Stimulated activated naive CD4-positive, alpha-beta T cell treated with Interleukin-2 at 50 U/mL for 16 hours (primary cell): Measurements from ENCODE around the gene TMPRSS11E.
"Not testable (repeated sequence)": the region's sequence is repeated elsewhere in the genome, so short reads cannot be mapped to it uniquely, and the experiment has no call there.

Experiments
- DNase-seq: peaks from one replicate; lab custom pipeline; 2025; lab: John Stamatoyannopoulos, UW

The TMPRSS11E gene

DNA sequence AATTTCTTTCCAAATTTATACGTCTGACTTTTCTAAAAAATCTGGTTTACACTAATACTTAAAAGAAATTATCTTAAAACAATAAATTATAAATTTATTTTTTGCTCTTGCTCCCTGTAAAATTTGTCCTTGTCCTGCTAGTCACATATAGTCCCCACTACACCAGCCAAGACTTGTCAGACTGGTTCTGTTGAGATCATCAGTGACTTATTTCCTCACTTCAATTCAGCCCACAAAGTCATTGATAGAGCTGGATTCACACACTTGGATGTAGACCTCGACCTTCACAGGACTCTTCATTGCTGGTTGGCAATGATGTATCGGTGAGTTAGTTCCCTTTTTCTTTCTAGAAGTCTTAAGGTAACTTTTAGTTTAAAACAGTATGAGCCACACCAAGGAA, at the start of gene TMPRSS11E:
TSS of gene TMPRSS11E (plus strand) at position 263 of the 400 bp plus-strand sequence. CDS start at position 313, 50 bp downstream.
- DNase-seq: no peak

- DNase-seq: no peak
These were observed 48.0 kb upstream of the TMPRSS11E start for GRCh38 chr4:68399306-68399705.

- no peak for DNase-seq
These were observed 46.0 kb upstream of the TMPRSS11E start for GRCh38 chr4:68401231-68401630.

GRCh38 chr4:68404153-68404552, 43.1 kb upstream of the TMPRSS11E start:
- no peak for DNase-seq

GRCh38 chr4:68405718-68406478, 41.4 kb upstream of the TMPRSS11E start:
- DNase-seq: not testable (repeated sequence)

DNA sequence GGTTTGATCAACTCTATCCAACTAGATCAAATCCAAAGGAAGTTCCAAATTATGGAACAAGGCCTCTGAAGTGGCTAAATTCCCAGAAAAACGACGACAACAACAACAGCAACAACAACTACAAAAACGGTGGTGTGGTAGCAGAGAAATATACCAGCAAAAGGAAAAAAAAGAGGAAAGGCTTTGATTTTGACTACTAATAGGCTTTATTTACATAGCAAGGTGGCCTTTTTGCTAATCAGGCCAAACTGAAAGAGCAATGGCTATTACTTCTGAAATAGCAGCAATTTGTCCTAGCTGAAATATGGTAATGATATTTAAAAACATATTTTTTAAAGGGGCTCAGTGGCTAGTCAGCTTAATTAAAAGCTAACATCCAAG, 40.8 kb upstream of the TMPRSS11E start:
- no peak for DNase-seq

DNA sequence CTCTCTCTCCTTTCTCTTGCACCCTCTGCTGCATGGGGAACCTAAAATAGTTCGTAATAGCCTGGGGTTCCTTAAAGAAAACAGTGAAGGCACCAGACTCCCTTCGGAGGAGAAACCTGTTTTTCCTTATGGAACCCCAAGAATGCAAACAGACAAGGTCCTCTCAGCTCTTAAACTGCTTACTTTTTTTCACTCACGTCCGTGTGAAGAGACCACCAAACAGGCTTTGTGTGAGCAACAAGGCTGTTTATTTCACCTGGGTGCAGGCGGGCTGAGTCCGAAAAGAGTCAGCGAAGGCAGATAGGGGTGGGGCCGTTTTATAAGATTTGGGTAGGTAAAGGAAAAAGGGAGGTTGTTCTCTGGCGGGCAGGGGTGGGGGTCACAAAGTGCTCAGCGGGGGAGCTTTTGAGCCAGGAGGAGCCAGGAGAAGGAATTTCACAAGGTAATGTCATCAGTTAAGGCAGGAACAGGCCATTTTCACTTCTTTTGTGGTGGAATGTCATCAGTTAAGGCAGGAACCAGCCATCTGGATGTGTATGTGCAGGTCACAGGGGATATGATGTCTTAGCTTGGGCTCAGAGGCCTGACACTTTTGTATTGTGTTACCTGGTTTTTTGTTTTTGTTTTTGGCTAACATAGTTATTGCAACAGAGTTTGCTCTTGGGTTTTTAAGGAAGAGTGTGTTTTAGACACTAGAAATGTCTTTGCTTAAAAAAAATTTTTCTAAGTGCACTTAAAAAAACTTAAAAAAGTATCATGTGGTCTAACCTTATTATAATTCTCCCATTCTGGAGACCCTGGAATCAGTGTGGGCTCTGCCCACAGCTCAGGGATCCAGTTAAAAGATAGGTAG, 40.0 kb upstream of the TMPRSS11E start:
- DNase-seq: not testable (repeated sequence)

- no peak for DNase-seq
These were observed 39.4 kb upstream of the TMPRSS11E start for GRCh38 chr4:68407868-68408190.

DNA sequence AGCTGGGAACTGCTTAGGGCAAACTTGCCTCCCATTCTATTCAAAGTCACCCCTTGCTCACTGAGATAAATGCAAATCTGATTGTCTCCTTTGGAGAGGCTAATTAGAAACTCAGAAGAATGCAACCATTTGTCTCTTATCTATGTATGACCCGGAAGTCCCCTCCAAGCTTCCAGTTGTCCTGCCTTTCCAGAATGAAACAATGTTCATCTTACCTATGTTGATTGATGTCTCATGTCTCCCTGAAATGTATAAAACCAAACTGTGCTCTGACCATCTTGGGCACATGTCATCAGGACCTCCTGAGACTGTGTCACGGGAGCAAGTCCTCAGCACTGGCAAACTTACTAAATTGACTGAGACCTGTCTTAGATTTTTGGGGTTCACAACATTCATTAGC, 37.1 kb upstream of the TMPRSS11E start:
- no peak for DNase-seq

DNA sequence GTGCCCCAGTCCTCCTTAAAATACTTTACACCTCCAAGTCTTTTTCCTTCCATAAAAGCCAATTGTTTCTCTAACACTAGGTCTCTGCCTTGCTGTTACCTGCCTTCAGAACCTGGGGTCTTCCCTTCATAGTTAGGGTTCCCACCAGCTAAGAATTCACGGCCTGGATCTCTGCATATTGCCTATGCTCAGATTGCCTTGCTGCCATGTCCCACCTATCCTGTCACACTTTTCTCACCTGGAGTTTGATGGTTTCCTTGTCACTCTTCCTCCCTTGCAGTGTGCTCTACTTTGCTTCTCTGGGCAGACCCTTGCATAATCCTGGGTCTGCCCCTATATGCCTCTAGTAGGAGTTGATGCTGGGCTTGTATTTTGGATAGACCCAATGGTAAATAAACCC, 36.6 kb upstream of the TMPRSS11E start:
- DNase-seq: no peak

GRCh38 chr4:68412031-68412430, 35.2 kb upstream of the TMPRSS11E start:
- DNase-seq: not testable (repeated sequence)

GRCh38 chr4:68416591-68416990, 30.7 kb upstream of the TMPRSS11E start:
- no peak for DNase-seq

- no peak for DNase-seq
These were observed 20.7 kb upstream of the TMPRSS11E start for GRCh38 chr4:68426516-68426915.

- DNase-seq: no peak
These were observed 16.9 kb upstream of the TMPRSS11E start for GRCh38 chr4:68430337-68430736.

GRCh38 chr4:68432320-68432719, 14.9 kb upstream of the TMPRSS11E start:
- no peak for DNase-seq

- no peak for DNase-seq
These were observed 13.7 kb upstream of the TMPRSS11E start for GRCh38 chr4:68433582-68433981.

DNA sequence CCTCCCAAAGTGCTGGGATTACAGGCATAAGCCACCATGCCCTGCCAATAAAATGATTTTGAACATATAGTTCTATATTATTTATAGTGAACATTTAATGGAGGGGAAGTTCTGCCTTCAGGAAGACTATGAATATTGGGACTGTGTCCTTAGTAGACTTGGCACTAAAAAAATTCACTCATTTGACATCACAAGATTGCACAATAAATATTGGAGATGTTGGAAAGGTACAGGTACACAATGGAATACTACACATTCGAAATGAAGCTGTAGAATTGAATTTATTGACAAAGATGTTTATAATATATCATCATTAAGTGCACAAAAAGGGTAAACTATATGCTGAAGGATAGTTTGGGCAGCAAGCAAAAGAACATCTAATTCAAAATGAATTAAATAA, 13.0 kb upstream of the TMPRSS11E start:
- no peak for DNase-seq

DNA sequence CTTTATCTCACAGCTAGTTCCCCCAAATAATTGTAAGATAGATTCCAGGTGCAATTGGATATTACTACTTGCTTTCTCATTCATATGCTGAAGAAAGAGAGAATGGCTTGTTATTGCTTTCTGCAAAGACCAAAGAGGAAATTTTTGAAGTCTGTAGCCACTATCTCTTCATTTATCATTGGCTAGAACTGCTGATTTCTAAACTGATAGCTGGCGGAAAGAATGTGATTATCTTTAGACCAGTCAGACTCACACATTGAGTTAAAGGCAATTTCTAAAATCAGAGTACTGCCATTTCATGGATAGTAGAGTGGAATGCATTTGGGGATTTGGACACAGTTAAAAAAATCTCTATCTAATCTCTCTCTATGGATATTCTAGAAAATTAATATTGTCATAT, 12.4 kb upstream of the TMPRSS11E start:
- no peak for DNase-seq

DNA sequence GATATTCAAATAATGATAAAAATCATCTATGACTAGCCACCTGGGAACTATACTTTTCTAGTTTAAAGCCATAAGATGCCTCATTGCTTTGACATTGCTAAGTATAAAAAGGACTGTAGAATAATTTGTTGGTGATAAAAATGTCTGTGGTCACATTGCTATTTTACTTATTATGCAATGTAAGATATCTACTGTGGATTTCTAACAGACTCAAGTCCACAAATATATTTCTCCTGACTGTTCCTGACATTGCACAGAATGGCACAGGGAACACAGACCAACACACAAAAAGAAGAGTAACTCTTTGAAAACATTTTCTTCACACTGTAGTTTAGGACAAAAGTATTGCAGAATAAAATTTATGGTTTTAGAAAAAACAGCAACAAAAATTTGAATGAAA, 2.2 kb upstream of the TMPRSS11E start:
- no peak for DNase-seq

- DNase-seq: no peak
These were observed 4.3 kb downstream of the TMPRSS11E start for GRCh38 chr4:68451246-68452211.

GRCh38 chr4:68460085-68460484, 12.8 kb downstream of the TMPRSS11E start:
- no peak for DNase-seq

DNA sequence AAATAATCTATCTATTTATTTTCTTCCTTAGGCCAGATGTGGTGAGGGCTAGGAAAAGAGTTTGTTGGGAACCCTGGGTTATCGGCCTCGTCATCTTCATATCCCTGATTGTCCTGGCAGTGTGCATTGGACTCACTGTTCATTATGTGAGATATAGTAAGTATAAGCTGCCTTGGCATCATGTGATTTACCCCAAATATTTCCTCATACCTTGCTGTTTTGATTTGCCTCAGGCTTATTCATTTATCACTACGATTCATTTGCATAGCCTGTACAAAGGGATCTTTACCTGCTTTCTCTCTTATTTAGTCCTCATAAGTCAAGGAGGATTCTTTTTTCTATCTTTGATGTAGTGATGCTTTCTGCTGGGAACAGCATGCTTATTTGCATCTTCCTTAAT, 14.5 kb downstream of the TMPRSS11E start:
- no peak for DNase-seq
